AG04449 (cell line): ENCODE measurements around the gene PDE9A.

Experiments
- CTCF ChIA-PET: fragments of 350-600 bp; formaldehyde crosslinking; extraction: SDS; loops from one replicate; lab custom pipeline; 2021; ENCODE audit warnings: antibody characterized with exemption; lab: Yijun Ruan, JAX
- POLR2A ChIA-PET: fragments of 400-600, 350-600 bp; formaldehyde crosslinking; extraction: SDS; loops from one replicate; lab custom pipeline; 2020; ENCODE audit warnings: antibody characterized with exemption, inconsistent platforms; lab: Yijun Ruan, JAX
- DNase-seq: peaks from one replicate; pipeline ENCODE4 v3.0.0-alpha.2; 2010; ENCODE audit warnings: low read depth, low spot score
- H3K4me3 ChIP-seq: 2 replicates; pipeline ENCODE4 v1.5.1; 2011; ENCODE audit warnings: low read depth, mild to moderate bottlenecking, control low read depth, low read length
- CTCF ChIP-seq: IDR thresholded peaks from one replicate; pipeline ENCODE4 v1.5.1; 2011; ENCODE audit warnings: mild to moderate bottlenecking, moderate library complexity, low read length, control low read depth, inconsistent platforms; ENCODE audit not compliant: insufficient read depth; ENCODE audit errors: missing control alignments

PDE9A gene

GRCh38 chr21:42770717-42771502 is 117.5 kb downstream of the PDE9A start:
- no peak for TF ChIP-seq CTCF
- ChIA-PET CTCF (no interaction called here), POLR2A (no interaction called here)
- no peak for DNase-seq
- H3K4me3 ChIP-seq = no peak overlapping the region

- no peak for DNase-seq
- ChIA-PET CTCF (no interaction called here), POLR2A (no interaction called here)
- TF ChIP-seq CTCF = no peak
- no peak overlapping the region for H3K4me3 ChIP-seq
Measured at GRCh38 chr21:42771503-42771805, 118.0 kb downstream of the PDE9A start.

GRCh38 chr21:42775123-42775522 is 121.7 kb downstream of the PDE9A start:
- TF ChIP-seq CTCF = no peak
- no peak overlapping the region for H3K4me3 ChIP-seq
- POLR2A ChIA-PET = no interaction called here
- CTCF ChIA-PET = no interaction called here
- no peak for DNase-seq

- POLR2A ChIA-PET = no interaction called here
- TF ChIP-seq CTCF = no peak
- H3K4me3 ChIP-seq = no peak overlapping the region
- CTCF ChIA-PET = no interaction called here
- DNase-seq = no peak
Measured at GRCh38 chr21:42775891-42776290, 122.5 kb downstream of the PDE9A start.

- POLR2A ChIA-PET = no interaction called here
- CTCF ChIA-PET = no interaction called here
- H3K4me3 ChIP-seq = no peak overlapping the region
- TF ChIP-seq CTCF = no peak
- no peak for DNase-seq
Measured at GRCh38 chr21:42777064-42777756, 123.8 kb downstream of the PDE9A start.

GRCh38 chr21:42777757-42778344 is 124.4 kb downstream of the PDE9A start:
- no peak for DNase-seq

More at GRCh38 chr21:42777757-42778344, 124.4 kb downstream of the PDE9A start:
- TF ChIP-seq CTCF = no peak
- no peak overlapping the region for H3K4me3 ChIP-seq
- CTCF ChIA-PET = no interaction called here
- POLR2A ChIA-PET = no interaction called here
